Measurements from ENCODE around the gene ARG2.

Gene ARG2

GRCh38 chr14:67619446-67620216, at the start of gene ARG2:
ARG2 (plus strand) TSS chr14:67619920; CDS start chr14:67619978, 58 bp downstream.
- peak; percentile 95 for DNase-seq

GRCh38 chr14:67570453-67570852, 49.3 kb upstream of the ARG2 start:
- DNase-seq = no peak

- DNase-seq = peak; percentile 65
Measured at GRCh38 chr14:67571275-67571990, 48.3 kb upstream of the ARG2 start.

DNA sequence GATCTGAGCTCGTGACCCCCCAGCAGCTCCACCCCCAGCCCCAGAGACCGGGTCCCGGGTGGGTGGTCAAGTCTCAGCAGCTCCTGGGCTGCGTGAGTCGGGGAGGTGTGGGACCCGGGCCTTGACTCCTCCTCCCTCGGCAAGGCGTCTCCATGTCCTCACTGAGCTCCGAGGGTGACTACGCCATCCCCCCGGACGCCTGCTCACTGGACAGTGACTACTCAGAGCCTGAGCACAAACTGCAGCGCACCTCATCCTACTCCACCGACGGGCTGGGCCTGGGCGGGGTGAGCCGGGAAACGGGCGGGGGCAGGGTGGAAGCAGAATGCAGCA, 47.8 kb upstream of the ARG2 start:
- DNase-seq = no peak

DNA sequence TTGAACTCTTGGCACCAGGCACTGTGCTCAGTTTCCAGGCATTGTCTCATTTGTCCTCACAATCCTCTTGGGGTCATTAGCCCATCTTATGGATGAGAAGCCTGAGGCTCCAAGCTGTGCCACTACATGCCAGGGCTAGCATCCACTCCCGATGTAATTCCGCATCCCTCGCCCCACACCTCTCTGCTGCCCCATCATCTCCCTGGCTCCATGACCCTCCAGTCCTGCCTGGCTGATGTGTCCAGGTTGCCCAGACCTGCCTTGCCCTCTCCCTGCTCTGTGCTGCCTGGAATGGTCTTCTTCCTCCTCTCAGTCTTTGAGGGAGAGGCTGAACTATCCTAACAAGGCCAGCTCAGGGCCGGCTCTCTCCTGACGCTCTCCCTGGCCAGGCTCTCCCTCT, 47.1 kb upstream of the ARG2 start:
- DNase-seq = no peak

DNA sequence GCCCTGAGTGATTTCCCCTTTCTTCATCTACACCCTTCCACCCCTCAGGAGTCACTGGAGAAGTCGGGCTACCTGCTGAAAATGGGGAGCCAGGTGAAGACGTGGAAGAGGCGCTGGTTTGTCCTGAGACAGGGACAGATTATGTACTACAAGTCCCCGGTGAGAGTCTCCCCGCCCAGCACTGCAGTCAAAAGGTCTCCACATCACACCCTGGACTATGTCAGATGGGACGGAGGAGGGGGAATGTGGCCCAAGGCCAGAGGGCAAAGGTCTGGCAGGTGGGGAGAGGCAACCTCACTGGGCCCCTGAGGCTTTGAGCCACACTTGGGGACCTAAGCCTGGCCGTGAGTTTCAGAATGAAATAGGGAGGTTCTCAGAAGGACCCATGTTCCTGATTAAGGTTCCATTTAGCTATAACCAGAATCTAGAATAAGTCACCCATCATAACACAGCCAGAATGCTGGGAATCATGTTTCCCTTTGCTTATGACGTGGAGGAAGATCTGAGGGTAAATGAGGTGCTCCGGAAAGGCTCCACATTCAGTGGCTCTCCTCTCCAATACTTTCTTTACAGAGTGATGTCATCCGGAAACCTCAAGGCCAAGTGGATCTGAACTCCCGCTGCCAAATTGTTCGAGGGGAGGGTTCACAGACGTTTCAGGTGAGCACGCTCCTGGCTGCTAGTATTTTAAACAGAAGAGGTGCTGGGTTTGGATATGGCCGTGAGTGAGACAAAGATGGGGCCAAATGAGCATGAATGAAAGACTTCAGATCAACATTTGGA, 46.3 kb upstream of the ARG2 start:
- DNase-seq = no peak

DNA sequence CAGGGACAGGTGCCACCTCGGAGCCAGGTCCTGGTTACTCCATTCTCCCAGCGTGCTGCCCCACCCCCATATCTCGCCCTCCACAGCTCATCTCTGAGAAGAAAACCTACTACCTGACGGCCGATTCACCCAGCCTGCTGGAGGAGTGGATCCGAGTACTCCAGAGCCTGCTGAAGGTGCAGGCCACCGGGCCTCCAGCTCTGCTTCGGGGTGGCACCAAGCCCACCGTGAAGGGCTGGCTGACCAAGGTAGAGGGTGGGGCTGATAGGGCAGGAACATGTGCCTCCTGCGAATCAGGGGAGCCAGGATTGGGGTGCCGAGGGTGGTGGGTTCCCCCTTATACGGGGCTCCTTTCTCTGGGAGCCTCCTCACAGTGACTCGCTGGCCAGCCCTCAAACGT, 45.6 kb upstream of the ARG2 start:
- no peak for DNase-seq

DNA sequence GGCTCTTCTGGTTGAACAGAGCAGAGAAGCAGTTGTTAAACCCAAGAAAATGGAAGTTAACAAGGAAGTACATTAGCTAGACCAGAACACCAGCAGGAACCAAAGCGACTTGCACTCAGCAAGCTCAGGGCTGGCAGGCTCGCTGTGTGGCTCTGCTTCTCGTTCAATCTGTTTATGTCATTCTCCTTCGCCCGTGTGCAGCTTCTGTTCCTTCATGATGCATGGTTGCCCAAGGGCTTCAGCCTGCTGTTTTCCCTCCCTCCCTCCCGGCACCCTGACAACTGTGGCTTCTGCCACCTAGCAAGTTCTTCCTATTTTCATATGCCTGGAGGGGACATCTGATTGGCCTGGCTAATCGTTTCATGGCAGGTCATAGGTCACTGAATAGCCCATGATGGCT, 44.9 kb upstream of the ARG2 start:
- peak; percentile 2 for DNase-seq

GRCh38 chr14:67575684-67576083, 44.0 kb upstream of the ARG2 start:
- DNase-seq = peak; percentile 73

DNA sequence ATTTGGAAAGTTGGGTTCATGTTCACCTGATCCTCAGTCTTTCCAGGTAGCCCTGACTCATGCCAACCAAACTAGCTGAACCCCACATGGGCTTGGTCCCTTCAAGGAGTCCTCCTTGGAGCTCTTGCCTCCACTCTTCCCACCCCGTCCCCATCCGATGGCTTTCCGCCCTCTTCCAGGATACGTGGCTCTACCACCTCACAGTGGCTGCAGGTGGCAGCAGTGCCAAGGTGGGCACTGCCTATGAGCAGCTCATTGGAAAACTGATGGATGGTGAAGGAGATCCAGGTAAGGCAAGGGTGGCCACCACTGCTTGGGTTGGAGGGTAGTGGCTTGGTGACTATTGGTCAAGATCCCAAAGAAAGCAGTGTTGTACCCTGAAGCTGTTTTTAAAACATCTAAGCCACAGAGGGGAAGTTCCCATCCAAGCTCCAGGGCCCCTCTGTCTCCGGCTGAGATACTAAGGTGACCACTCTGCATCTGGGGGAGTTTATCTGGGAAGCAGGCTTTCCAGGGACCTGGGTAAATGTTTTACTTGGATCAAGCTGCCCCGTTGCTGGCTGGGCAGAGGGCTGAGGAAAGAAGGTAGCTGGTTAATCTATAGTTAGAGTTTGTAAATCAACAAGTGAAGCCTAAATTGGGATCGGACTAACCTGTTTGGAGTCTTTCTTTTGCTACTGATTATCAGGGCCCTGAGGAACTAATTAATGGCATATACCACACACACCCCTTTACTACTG, 43.3 kb upstream of the ARG2 start:
- no peak for DNase-seq

- DNase-seq = no peak
Measured at GRCh38 chr14:67577181-67577808, 42.4 kb upstream of the ARG2 start.

- no peak for DNase-seq
Measured at GRCh38 chr14:67577909-67578749, 41.6 kb upstream of the ARG2 start.

GRCh38 chr14:67579040-67579439, 40.7 kb upstream of the ARG2 start:
- no peak for DNase-seq

GRCh38 chr14:67579636-67580035, 40.1 kb upstream of the ARG2 start:
- DNase-seq = no peak

DNA sequence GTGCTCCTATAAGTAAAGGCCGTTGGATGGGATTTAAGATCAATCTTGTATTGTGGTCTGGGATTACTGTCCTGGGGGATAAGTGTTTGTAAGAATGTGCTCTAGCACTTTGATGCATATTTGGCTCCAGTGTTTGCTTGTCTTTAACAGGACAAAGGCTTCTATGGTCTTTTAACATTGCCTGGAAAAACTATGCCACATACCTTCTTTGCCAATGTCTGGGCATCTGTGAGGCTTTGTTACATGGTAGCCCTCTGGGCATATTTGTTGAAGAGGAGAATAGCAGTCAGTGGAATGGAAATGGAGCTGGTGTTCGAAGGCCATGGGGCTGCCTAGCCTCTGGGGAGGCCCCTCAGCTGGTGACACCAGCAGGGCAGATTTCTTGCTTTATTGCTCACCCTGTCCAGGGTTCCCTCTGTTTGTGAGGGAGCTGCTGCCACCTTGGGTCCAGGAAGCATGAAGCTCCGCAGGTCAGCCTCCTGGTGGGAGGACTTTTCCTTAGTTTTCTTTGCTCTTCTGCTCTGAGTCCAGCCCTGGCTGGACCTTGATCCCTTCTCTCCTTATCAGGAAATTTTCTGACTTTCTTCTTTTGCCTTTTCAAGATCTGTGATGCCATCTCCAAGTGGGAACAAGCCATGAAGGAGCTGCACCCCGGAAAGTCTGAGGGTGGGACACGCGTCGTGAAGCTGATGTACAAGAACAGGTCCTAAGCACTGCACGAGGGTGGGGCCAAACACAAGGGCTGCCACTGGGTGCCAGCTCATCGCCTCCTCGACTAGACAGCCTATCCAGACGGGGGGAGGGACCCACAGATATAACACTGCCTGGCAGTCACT, 39.2 kb upstream of the ARG2 start:
- DNase-seq = no peak

DNA sequence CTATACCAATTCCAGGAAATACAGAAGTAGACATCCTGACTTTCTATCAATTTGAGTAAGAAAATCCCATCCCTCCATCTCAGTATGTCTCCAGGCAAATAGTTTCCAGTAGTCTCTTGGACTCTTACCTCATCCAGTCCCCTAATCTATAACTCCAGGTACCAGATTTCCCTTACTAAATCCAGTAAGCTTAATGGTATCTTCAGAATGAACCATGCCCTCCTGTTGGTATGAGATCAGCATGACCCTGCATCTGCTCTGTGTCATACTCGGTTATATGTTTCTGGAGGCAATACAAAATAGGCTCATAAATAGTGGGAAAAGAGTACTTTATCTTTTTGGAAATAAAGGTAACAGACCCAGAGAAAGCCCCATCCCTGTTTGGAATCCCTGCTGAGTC, 38.1 kb upstream of the ARG2 start:
- DNase-seq = no peak

DNA sequence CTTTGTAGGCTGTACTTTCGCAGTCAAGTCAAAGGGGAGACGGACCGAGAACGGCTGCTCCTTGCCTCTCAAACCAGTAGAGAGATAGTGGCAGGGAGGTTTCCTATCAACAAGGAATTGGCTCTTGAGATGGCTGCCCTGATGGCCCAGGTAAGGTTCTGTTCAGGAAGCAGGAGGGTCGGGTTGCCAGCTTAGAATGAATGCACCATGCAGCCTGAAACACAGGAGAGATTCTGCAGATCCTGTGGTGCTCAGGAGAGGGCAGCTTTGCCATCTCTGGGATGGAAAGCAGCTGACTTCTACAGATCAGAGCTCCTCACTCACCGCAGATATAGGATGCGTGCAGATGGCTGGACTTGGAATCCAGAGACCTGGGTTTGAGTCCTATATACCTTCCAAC, 37.7 kb upstream of the ARG2 start:
- no peak for DNase-seq

GRCh38 chr14:67583711-67584644, 35.7 kb upstream of the ARG2 start:
- DNase-seq = peak; percentile 46

DNA sequence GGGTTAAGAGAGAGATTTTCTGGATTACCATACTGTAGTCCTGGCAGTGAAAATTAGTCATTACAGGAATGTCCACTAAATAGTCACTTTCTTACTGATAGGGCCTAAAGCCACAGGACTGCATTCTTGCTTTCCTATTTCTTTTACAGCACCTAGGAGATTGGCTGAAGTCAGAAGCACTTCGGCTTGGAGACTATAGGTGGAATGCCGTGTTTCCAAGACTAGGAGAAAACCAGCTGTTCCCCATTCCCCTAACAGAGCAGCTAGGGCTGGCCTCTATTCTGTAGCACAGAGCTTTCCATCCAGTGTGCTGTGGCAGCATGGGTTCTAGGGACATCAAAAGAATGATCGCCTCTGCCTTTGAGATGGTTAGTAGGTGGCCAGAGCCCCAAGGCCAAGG, 34.7 kb upstream of the ARG2 start:
- DNase-seq = no peak

DNA sequence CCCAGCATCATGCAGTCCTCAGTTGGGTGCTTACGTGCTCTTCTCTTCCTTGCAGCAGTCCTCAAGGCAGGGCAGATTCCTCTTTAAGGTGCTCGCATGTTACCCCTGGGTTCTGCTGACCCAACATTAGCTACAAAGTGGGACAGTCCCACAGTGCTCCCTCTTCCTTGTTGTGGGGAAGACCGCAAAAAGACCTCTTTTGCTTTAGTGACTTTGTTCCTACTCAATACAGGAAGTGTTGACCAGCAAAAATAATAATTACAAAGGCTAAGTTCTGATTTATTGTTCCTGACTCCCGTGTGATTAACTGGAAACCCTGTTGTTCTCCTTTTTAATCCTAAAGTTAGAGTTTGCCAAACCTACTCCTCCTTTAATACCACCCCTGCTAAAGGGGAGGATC, 33.4 kb upstream of the ARG2 start:
- DNase-seq = peak; percentile 30
